Heart left ventricle (tissue), 13 donors: ENCODE results near the gene SUFU.

Source experiments
- POLR2A ChIP-seq, 2 donors: fragments of 450-650 bp; IDR thresholded peaks; one replicate each; pipeline ENCODE4 v1.6.1; 2017; ENCODE audit warnings: antibody characterized with exemption in 2 of 2, mild to moderate bottlenecking in 2 of 2, moderate library complexity in 2 of 2
- TF ChIP-seq, protein P1 (sequence below), 12 donors: fragments of 200-600 bp; sonication (generic) in 4 of 12; IDR thresholded peaks; one replicate each; pipeline versions ENCODE4 v1.5.0 to v1.8.0; 2018 to 2022; ENCODE audit warnings: antibody characterized with exemption in 12 of 12, mild to moderate bottlenecking in 5 of 12
- donor health status: ischemic (EF 13 %, LVEDD 7.1; RV severe dilation, severe dysfunction).
- donor health status: DM: no; HTN: yes; CAD: no.
- donor health status: DM: no; HTN: no; CAD: no.
- donor health status: ischemic (EF 25% LVEDD 6.9; RV normal size, moderate dysfunction).
- donor health status: ischemic (EF 25% LVEDD 5.7; RV mildly dilated, moderate dysfunction).
- donor health status: ischemic (EF 35%, LVEDD 5.7; RV mildly dilated, moderate dysfunction).
- donor health status: nonischemic (EF 11% LVEDD 7.7; RV severe dilation, severe dysfunction).
- donor health status: DM: yes; HTN: yes; CAD: no.
- donor health status: PGD.
- donor health status: ischemic (EF 29% LVEDD 5.4; RV normal size, mild dysfunction).
- donor health status: nonischemic (EF 23%, LVEDD 6.1; RV moderate dilation, normal function).

DNA sequence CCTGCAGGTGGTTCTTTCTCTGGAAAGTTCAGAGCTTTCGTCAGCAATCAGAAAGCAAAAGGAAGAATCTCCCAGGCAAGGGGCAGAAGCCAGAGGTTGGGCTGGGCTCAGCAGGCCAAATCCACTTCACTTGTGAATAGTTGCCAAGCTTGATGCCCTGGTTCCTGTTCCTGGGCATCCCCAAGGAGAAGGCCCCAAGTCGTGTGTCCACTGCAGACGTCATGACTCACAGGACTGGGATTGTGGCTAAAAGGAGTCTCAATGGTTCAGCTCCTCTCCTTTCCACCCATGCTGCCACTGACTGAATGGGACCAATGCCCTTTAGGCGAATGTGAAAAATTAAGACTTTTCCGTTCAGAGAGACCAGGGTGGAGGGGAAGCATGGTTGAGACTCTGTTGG is 101.9 kb downstream of the SUFU start:
- no peak for TF ChIP-seq POLR2A (IDR thresholded peaks at IDR 0.05)
- TF ChIP-seq, protein P1, sequence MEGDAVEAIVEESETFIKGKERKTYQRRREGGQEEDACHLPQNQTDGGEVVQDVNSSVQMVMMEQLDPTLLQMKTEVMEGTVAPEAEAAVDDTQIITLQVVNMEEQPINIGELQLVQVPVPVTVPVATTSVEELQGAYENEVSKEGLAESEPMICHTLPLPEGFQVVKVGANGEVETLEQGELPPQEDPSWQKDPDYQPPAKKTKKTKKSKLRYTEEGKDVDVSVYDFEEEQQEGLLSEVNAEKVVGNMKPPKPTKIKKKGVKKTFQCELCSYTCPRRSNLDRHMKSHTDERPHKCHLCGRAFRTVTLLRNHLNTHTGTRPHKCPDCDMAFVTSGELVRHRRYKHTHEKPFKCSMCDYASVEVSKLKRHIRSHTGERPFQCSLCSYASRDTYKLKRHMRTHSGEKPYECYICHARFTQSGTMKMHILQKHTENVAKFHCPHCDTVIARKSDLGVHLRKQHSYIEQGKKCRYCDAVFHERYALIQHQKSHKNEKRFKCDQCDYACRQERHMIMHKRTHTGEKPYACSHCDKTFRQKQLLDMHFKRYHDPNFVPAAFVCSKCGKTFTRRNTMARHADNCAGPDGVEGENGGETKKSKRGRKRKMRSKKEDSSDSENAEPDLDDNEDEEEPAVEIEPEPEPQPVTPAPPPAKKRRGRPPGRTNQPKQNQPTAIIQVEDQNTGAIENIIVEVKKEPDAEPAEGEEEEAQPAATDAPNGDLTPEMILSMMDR (IDR thresholded peaks at IDR 0.05) = no peak
